Small intestine (tissue), 7 donors: ENCODE measurements around the gene TIAM1. TPM values are rescaled to one million over a fixed set of nuclear protein-coding genes. Genes with fewer than 3 reads are reported as not detected.
"Not testable (repeated sequence)": the region's sequence is repeated elsewhere in the genome, so short reads cannot be mapped to it uniquely, and the experiment has no call there.

ENCODE experiments used
- DNase-seq, 2 donors: peaks; one replicate each; pipeline versions ENCODE4 v3.0.0 to v3.0.0-alpha.2; 2013
- FAIRE-seq: peaks from 2 replicates; lab custom pipeline; 2012; peaks lifted over from hg19 to GRCh38; lab: Jason Lieb, UNC
- H3K27ac ChIP-seq, 3 donors: one replicate each; pipeline ENCODE4 v1.5.1; 2013; ENCODE audit warnings: low read length in 2 of 3, mild to moderate bottlenecking in 2 of 3, control low read depth in 1 of 3, inconsistent platforms in 1 of 3, low read depth in 1 of 3, moderate library complexity in 1 of 3
- H3K27me3 ChIP-seq, 3 donors: one replicate each; pipeline ENCODE4 v1.6.1; 2013; ENCODE audit warnings: low read length in 3 of 3, inconsistent platforms in 1 of 3; ENCODE audit not compliant: control insufficient read depth in 3 of 3, insufficient read depth in 3 of 3
- H3K36me3 ChIP-seq, 3 donors: one replicate each; pipeline ENCODE4 v1.6.1; 2013; ENCODE audit warnings: low read length in 3 of 3, inconsistent platforms in 1 of 3, low read depth in 1 of 3, mild to moderate bottlenecking in 1 of 3, moderate library complexity in 1 of 3; ENCODE audit not compliant: control insufficient read depth in 3 of 3, insufficient read depth in 2 of 3
- H3K4me1 ChIP-seq, 3 donors: one replicate each; pipeline ENCODE4 v1.6.1; 2013; ENCODE audit warnings: low read length in 2 of 3, inconsistent platforms in 1 of 3, low read depth in 1 of 3, mild to moderate bottlenecking in 1 of 3, moderate library complexity in 1 of 3; ENCODE audit not compliant: control insufficient read depth in 3 of 3, insufficient read depth in 2 of 3
- H3K4me3 ChIP-seq, 3 donors: one replicate each; pipeline ENCODE4 v1.5.1; 2013; ENCODE audit warnings: low read length in 3 of 3, control low read depth in 1 of 3, inconsistent platforms in 1 of 3, low read depth in 1 of 3, mild to moderate bottlenecking in 1 of 3, moderate library complexity in 1 of 3
- H3K9me3 ChIP-seq, 2 donors: one replicate each; pipeline ENCODE4 v1.6.1; 2013; ENCODE audit warnings: low read depth in 1 of 2, low read length in 1 of 2; ENCODE audit not compliant: control insufficient read depth in 2 of 2, insufficient read depth in 1 of 2
- WGBS, 3 donors: extraction: QIAGEN DNeasy Blood & Tissue Kit; methylation state at CpG; one replicate each; pipeline ENCODE4 v1.1.7; 2013; 5-methylcytosine and 5-hydroxymethylcytosine counted together
- polyA plus RNA-seq, 4 donors: library from polyadenylated mRNA; stranded (reverse) in 3 of 4; unstranded in 1 of 4; fragments of 200-250 nt in 3 of 4; fragments of 120-200 nt in 1 of 4; gene quantifications; one replicate each; pipeline versions ENCODE4 v1.2.1 to v1.2.3, GENCODE V29; 2013
- donor health status: healthy with polysubstance abuse.
- donor health status: control.
- donor health status: control.
- donor health status: Bipolar disorder and iron deficiency.
- donor health status: healthy.

Gene TIAM1
- polyA plus RNA-seq, 4 donors: 0.45 to 4.1 (median 2.4) TPM

- H3K4me1 ChIP-seq: no peaks in the 10 kb centered on the region
- 89 to 93% (median 93%) methylated on average over 2 of the region's 2 CpGs for WGBS, 3 donors
- no peaks in the 10 kb centered on the region for H3K36me3 ChIP-seq
- DNase-seq: no peak
- H3K27me3 ChIP-seq: no peaks in the 10 kb centered on the region
- no peak overlapping the region for H3K4me3 ChIP-seq
- no peak for FAIRE-seq
- peaks cover 2 to 15% of the 10 kb centered on the region in 2 donors for H3K9me3 ChIP-seq
- no peak overlapping the region for H3K27ac ChIP-seq
Observed at GRCh38 chr21:31243611-31244010, 100.5 kb downstream of the TIAM1 start.

GRCh38 chr21:31236528-31236927 is 107.5 kb downstream of the TIAM1 start:
- Histone ChIP-seq H3K27ac (no peak overlapping the region), H3K27me3 (no peaks in the 10 kb centered on the region), H3K4me1 (no peaks in the 10 kb centered on the region), H3K9me3 (peaks cover 2 to 13% of the 10 kb centered on the region in 2 donors), H3K36me3 (no peaks in the 10 kb centered on the region), H3K4me3 (no peak overlapping the region)
- WGBS, 3 donors: 64 to 70% (median 70%) methylated on average over 5 of the region's 5 CpGs
- FAIRE-seq (no peak), DNase-seq (no peak)

- H3K36me3 ChIP-seq: no peaks in the 10 kb centered on the region
- WGBS, 3 donors: 51 to 84% (median 65%) methylated on average over 6 of the region's 6 CpGs
- DNase-seq (no peak), FAIRE-seq (no peak)
- H3K27me3 ChIP-seq: no peaks in the 10 kb centered on the region
- no peak overlapping the region for H3K27ac ChIP-seq
- H3K9me3 ChIP-seq: peaks cover 2 to 9% of the 10 kb centered on the region in 2 donors
- H3K4me3 ChIP-seq: no peak overlapping the region
- H3K4me1 ChIP-seq: no peaks in the 10 kb centered on the region
Observed at GRCh38 chr21:31235671-31236450, 108.2 kb downstream of the TIAM1 start.

- Histone ChIP-seq H3K4me3 (no peak overlapping the region), H3K27ac (no peak overlapping the region), H3K4me1 (no peaks in the 10 kb centered on the region), H3K27me3 (no peaks in the 10 kb centered on the region), H3K9me3 (peaks cover 0 to 3% of the 10 kb centered on the region in 2 donors), H3K36me3 (no peaks in the 10 kb centered on the region)
- WGBS, 3 donors: 77 to 90% (median 89%) methylated on average over 2 of the region's 2 CpGs
- DNase-seq (no peak), FAIRE-seq (no peak)
Observed at GRCh38 chr21:31234936-31235335, 109.1 kb downstream of the TIAM1 start.

- no peak overlapping the region for H3K27ac ChIP-seq
- DNase-seq (no peak), FAIRE-seq (no peak)
- WGBS, 3 donors: 90 to 95% (median 91%) methylated on average over 9 of the region's 9 CpGs
- H3K4me1 ChIP-seq: no peaks in the 10 kb centered on the region
- H3K27me3 ChIP-seq: no peaks in the 10 kb centered on the region
- H3K36me3 ChIP-seq: no peaks in the 10 kb centered on the region
- peaks cover 0 to 3% of the 10 kb centered on the region in 2 donors for H3K9me3 ChIP-seq
- no peak overlapping the region for H3K4me3 ChIP-seq
Observed at GRCh38 chr21:31233711-31234110, 110.3 kb downstream of the TIAM1 start.

GRCh38 chr21:31232344-31232743 is 111.7 kb downstream of the TIAM1 start:
- Histone ChIP-seq H3K9me3 (peaks cover 0 to 3% of the 10 kb centered on the region in 2 donors), H3K4me3 (no peak overlapping the region), H3K36me3 (no peaks in the 10 kb centered on the region), H3K27me3 (no peaks in the 10 kb centered on the region), H3K4me1 (no peaks in the 10 kb centered on the region), H3K27ac (no peak overlapping the region)
- DNase-seq (no peak), FAIRE-seq (no peak)
- WGBS, 3 donors: 85 to 92% (median 91%) methylated on average over 3 of the region's 3 CpGs

- Histone ChIP-seq H3K27me3 (no peaks in the 10 kb centered on the region), H3K4me3 (no peak overlapping the region), H3K4me1 (no peaks in the 10 kb centered on the region), H3K27ac (no peak overlapping the region), H3K9me3 (peaks cover 0 to under 1% of the 10 kb centered on the region in 2 donors), H3K36me3 (no peaks in the 10 kb centered on the region)
- DNase-seq (no peak), FAIRE-seq (no peak)
- 92 to 94% (median 93%) methylated on average over 6 of the region's 6 CpGs for WGBS, 3 donors
Observed at GRCh38 chr21:31230937-31231336, 113.1 kb downstream of the TIAM1 start.

GRCh38 chr21:31228723-31229122 is 115.3 kb downstream of the TIAM1 start:
- H3K27me3 ChIP-seq, H3K36me3 ChIP-seq, H3K9me3 ChIP-seq, H3K27ac ChIP-seq, FAIRE-seq, H3K4me3 ChIP-seq, DNase-seq, H3K4me1 ChIP-seq: not testable (repeated sequence)
- 66 to 76% (median 75%) methylated on average over 6 of the region's 6 CpGs for WGBS, 3 donors
